GM18858 (cell line): ENCODE data around the gene ARHGAP15.

Source experiments
- ATAC-seq: cut with Tn5 transposase; IDR thresholded peaks from one replicate; pipeline ENCODE4 v1.9.1; 2021; ENCODE audit not compliant: unreplicated experiment

Gene ARHGAP15

DNA sequence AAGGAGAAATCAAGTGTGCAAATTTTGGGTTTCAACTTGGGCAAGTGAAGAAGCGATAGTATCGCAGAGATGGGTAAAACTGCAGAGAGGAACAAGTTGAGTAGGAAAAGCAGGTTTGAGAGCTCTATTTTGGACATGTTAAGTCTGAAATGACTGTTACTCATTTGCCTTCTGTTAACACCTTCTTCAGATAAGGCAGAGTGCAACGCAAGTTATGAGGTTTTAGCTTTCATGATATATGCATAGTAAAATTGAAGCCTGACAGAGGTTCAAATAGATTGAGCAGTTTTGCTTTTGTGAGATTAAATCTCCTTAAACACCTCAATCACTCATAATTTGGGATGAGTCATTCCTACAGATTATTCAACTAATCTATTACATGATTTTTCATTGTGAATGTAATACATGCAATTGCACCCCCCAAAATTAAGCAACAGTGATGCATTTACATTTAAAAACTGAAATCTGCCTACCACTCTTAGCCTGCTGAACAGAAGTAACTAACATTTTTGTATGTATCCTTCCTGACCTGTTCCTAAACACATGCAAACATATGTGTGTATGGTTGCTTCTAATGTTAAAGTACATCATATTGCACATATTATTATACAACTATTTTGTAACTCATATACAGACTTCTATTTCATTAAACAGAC, 575.4 kb downstream of the ARHGAP15 start:
- ATAC-seq = peak; percentile 88

DNA sequence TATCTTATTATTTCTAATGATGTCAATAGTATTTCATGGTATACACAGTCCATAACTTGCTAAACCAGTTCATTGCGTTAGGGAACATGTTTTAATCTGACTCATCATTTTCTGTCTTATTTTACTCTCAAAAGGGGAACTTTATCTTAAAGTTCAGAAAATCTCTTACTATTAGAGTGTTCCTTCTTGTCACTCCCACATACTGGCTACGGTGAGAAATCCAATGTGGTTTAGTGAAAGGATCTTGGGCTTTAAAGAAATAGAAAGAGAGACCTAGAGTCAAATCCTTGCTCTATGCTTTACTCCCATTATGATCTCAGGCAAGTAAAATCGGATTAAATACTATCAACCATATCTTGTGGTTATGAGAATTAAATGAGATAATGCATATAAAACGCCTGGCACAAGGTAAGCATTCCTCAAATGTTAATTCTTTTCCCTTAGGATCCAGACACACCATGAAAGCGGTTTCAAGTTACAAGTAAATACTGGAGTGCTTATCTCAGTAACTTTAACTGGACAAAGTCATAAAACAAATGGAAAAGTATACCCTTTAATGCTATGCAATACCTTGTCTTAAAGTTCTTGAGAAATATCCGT, 576.0 kb downstream of the ARHGAP15 start:
- no peak for ATAC-seq

DNA sequence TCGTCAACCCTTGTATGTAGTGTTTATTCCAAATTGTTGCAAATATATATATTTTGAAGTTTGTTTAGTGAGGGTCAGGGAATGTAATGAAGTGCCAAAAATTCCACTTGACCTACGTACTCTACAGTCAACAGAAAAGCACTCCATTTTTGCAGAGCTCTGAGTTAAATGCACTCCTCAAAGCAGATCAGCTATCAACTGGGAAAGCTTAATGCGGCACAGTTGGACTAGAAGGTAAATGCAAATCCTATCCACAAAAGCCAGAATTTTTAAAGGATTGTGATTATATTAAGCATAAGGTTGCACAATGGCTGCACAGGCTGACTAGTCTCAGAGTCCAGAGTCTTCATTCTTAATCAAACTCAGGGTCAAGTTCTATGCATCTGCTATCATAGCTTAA, 577.1 kb downstream of the ARHGAP15 start:
- no peak for ATAC-seq

GRCh38 chr2:143708682-143709081, 579.5 kb downstream of the ARHGAP15 start:
- ATAC-seq = no peak

- ATAC-seq = no peak
These were observed 581.0 kb downstream of the ARHGAP15 start for GRCh38 chr2:143710196-143710595.

DNA sequence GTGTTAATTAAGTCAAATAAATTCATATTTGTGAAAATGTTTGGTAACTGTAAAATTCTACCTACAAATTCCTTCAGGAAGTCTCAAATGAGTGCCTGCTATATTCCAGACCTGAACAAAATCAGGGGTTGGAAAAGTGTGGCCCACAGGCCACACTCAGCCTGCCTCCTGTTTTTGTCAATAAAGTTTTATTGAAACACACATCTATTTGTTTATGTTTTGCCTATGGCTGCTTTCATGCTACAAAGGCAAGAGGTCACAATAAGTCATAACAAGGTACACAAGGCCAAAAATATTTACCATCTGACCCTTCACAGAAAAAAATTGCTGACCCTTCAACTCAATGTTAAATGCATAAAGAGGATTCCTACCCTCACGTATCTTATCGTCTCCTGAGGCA, 581.7 kb downstream of the ARHGAP15 start:
- ATAC-seq = no peak

GRCh38 chr2:143716522-143716921, 587.3 kb downstream of the ARHGAP15 start:
- no peak for ATAC-seq

GRCh38 chr2:143717053-143717452, 587.8 kb downstream of the ARHGAP15 start:
- ATAC-seq = no peak

DNA sequence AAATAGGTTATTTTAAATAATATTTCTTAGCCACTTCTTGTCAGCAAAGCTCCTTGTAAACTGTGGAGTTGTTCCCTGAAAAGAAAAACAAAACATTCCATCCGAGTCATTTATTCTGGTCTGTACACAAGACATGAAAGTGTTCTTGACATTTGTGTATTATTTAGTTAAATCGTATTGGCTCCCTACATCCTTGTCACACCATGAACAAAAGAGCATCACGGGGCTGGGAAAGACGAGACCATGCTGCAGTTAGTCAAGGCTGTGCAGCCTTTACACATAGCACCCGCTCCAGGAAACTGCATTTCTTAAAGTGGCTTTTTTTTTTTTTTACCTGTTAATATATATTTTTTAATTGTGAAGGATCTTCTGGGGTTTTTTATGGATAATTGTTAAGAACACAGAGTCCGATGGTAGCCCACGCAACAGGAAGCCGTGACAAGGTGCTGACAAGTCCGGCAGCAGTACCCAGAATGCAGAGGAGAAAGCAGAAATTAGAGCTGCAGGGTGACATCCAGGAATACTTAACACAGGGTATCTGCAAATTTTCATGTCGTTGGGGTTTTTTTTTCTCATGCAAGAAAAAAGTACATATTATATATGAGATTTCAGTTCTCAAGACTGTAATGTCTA, 588.4 kb downstream of the ARHGAP15 start:
- no peak for ATAC-seq

DNA sequence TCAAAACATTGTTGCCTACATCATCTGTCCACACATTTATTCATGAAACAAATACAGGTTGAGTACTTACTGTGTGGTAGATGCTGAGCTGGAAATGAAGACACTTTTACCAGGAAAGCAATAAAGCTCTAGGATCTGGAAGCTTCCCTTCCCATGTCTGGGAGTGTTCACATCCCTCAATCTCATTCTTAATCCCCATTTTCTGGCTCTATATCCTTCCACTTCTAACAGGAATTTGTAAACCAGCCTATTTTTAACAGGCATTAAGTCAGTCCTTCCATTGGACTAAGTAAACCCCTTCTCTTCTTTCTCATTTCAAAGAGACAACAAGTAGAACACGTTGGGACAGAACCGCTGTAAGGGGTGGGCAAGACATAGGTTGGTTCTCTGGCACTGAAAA, 589.5 kb downstream of the ARHGAP15 start:
- no peak for ATAC-seq

GRCh38 chr2:143719406-143719805, 590.2 kb downstream of the ARHGAP15 start:
- no peak for ATAC-seq

DNA sequence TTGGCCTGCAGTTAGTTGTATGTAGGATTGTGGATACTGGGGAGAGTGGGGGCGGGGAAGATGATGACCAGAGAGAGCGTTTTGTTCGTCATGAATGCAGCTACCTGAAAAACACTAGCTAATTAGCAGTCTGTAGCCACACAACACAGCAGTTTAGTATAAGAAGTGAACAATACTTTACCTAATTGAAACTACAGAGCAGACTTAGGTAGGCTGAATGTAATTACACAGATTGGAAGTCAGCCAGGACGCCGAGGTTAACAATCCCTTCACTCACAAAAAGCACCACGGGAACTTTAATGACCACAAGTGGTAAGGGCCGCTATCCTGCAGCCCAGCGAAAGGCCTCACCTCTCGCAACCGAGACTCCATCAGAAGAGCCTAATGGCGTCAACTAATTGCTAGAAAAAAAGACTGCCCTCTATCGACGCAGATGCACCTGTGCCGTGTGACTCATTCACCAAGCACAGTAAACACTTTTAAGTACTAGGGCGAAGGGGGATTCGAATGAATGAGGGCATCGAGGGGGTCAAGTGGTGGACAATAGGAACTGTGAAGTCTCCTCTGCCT, 591.0 kb downstream of the ARHGAP15 start:
- ATAC-seq = no peak

DNA sequence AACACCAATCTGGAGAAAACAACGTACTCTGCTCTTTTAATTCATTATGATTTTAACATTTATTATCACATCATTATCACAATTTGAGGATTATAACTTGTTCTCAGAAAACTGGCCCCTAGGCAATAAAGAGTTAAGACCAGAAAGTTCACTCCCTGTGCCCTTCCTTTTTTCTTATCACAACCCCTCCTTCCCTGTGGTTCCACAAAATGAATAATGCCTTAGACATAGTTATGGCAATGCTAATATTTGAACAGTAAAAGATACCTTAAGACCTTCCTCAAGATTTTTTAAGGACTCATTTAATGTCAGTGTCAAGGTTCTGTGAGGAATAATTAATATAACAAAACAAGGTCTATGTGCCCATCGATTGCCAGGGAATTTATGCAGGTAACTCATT, 596.2 kb downstream of the ARHGAP15 start:
- ATAC-seq = no peak

DNA sequence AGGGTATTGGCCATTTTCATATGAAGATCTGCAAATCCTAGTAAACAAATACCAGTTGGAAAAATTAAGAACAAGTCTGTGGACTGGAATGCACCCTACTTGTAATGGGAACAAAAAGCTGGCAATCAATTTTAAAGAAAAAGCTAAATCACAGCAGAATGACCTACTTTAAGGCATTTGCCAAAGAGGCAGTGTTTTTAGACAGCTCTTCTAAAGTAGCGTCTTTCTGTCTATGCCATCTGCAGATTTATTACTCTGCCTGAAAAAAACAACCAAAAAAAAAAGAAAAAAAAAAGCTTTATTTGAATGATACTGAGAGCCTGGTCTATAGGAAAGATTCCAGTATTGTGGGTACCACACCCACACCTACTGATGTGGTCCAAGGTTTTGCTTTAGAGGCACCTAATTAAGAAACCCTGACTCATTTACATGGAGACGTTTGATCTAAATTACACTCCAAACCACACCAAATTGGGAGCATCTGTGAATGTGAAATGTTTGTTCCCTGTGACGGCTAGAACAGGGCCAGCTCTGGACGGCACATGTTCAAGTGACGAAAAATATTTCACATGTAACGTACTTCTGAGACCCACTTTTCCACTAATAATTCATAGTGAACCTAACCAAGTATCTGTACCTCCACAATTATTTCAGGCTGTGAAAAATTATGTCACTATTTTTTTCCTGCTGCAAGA, 597.1 kb downstream of the ARHGAP15 start:
- ATAC-seq = no peak

GRCh38 chr2:143728498-143728897, 599.3 kb downstream of the ARHGAP15 start:
- no peak for ATAC-seq

DNA sequence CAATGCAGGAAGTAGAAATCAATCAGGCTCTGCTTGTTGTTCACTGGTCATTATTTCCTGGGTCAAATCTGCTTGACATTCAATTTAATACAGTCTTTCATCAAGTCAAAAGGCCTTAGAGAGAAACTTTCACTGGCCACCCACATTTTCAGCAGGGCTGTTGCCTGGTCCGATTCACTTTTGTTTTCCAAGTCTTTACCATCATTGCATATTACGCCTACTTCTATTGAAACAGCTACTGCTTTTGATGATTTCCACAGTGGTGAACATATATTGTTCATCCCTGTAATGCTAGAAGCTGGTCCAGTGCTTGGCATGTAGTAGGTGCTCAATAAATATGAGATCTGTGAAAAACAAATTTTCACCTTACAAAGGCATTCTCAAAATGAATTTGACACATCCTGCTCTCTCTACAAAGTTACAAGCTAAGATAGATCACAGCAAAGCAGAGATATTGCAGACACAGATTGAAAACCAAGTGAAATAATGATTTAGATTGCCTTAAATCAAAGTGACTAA, 600.1 kb downstream of the ARHGAP15 start:
- no peak for ATAC-seq

- peak; percentile 67 for ATAC-seq
These were observed 601.1 kb downstream of the ARHGAP15 start for GRCh38 chr2:143730155-143730952.

- peak; percentile 42 for ATAC-seq
These were observed 601.7 kb downstream of the ARHGAP15 start for GRCh38 chr2:143730953-143731260.

DNA sequence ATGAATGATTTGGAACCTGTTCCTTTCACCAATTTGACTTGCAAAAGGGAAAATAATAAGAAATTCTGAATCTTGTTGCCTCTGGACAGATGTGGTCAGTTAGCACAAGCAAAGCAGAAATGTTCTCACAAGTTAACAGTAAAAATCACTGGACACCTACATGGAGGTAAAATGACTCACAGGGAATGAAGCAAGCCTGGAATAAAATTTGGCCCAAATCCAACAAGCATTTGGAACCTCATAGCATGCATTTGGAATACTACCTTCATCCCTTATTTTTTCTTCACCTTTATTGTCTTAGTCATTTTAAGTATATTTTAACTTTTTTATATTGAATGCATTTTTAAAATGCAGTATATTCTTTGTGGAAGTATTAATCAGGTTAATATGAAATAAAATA, 602.9 kb downstream of the ARHGAP15 start:
- ATAC-seq = no peak

- ATAC-seq = no peak
These were observed 603.7 kb downstream of the ARHGAP15 start for GRCh38 chr2:143732871-143733270.

GRCh38 chr2:143734507-143734906, 605.3 kb downstream of the ARHGAP15 start:
- no peak for ATAC-seq
